ENCODE data around the gene SCAANT1.

SCAANT1 gene

GRCh38 chr3:63931290-63931689 is 19.1 kb upstream of the SCAANT1 start:
- TF ChIP-seq, protein P1, sequence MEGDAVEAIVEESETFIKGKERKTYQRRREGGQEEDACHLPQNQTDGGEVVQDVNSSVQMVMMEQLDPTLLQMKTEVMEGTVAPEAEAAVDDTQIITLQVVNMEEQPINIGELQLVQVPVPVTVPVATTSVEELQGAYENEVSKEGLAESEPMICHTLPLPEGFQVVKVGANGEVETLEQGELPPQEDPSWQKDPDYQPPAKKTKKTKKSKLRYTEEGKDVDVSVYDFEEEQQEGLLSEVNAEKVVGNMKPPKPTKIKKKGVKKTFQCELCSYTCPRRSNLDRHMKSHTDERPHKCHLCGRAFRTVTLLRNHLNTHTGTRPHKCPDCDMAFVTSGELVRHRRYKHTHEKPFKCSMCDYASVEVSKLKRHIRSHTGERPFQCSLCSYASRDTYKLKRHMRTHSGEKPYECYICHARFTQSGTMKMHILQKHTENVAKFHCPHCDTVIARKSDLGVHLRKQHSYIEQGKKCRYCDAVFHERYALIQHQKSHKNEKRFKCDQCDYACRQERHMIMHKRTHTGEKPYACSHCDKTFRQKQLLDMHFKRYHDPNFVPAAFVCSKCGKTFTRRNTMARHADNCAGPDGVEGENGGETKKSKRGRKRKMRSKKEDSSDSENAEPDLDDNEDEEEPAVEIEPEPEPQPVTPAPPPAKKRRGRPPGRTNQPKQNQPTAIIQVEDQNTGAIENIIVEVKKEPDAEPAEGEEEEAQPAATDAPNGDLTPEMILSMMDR (IDR thresholded peaks at IDR 0.05; ENCODE audit: unreplicated experiment in 3 of 3), result no peak
- Mint-ChIP-seq H3K36me3 (ENCODE audit: low read depth) (peaks cover 24% of the 10 kb centered on the region), H3K4me1 (no peaks in the 10 kb centered on the region), H3K27ac (no peak overlapping the region), H3K27me3 (ENCODE audit: low read depth) (no peaks in the 10 kb centered on the region), H3K9me3 (no peaks in the 10 kb centered on the region), H3K4me3 (no peak overlapping the region)

- TF ChIP-seq, protein P1 (IDR thresholded peaks at IDR 0.05; ENCODE audit: unreplicated experiment in 3 of 3), result no peak
- no peak overlapping the region for H3K27ac Mint-ChIP-seq
- H3K4me3 Mint-ChIP-seq, result no peak overlapping the region
- peaks cover 12% of the 10 kb centered on the region for H3K9me3 Mint-ChIP-seq
- peaks cover 4% of the 10 kb centered on the region for H3K27me3 Mint-ChIP-seq (ENCODE audit: low read depth)
- peaks cover 57% of the 10 kb centered on the region for H3K36me3 Mint-ChIP-seq (ENCODE audit: low read depth)
- H3K4me1 Mint-ChIP-seq, result no peaks in the 10 kb centered on the region
These were observed 15.5 kb upstream of the SCAANT1 start for GRCh38 chr3:63927422-63928280.

GRCh38 chr3:63926309-63926708 is 14.1 kb upstream of the SCAANT1 start:
- Mint-ChIP-seq H3K9me3 (peaks cover 12% of the 10 kb centered on the region), H3K36me3 (ENCODE audit: low read depth) (peaks cover 64% of the 10 kb centered on the region), H3K27me3 (ENCODE audit: low read depth) (peaks cover 4% of the 10 kb centered on the region), H3K27ac (no peak overlapping the region), H3K4me1 (no peaks in the 10 kb centered on the region), H3K4me3 (no peak overlapping the region)
- TF ChIP-seq, protein P1 (IDR thresholded peaks at IDR 0.05; ENCODE audit: unreplicated experiment in 3 of 3), result no peak

DNA sequence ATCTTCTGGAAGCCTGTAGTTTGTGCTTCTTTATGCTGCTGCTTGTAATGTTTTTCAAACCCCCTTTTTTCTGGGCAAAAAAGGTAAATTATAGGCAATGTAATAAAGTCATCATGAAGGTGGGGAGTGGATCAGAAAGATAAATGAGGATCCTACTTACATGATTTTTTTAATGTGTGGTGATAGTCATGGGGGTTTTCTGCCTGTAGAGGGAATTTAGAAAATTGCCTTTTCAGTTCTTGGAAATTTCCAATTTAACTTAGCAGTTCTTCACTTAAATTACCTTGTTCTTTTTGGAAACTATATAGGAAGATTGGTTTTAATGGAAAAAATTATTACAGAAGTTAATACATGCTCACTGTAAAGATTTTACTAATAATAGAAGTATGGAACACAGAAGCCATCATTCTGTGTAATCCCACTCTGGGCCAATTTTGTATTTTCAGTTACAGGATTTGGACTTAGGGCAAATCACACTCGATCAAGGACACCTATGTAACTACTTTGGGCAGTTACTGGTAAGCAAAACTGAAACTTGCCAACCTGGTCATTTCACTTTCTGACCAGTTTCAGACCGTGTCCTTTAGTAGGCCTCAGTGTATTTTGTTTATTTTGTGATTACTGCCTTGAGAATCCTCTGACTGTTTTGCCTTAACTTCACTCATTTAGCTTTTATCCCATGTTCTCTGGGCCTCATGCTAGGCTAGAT is 10.5 kb upstream of the SCAANT1 start:
- Mint-ChIP-seq H3K9me3 (peaks cover 12% of the 10 kb centered on the region), H3K27me3 (ENCODE audit: low read depth) (peaks cover 4% of the 10 kb centered on the region), H3K36me3 (ENCODE audit: low read depth) (peaks cover 77% of the 10 kb centered on the region), H3K27ac (no peak overlapping the region), H3K4me3 (no peak overlapping the region), H3K4me1 (no peaks in the 10 kb centered on the region)
- TF ChIP-seq, protein P1 (IDR thresholded peaks at IDR 0.05; ENCODE audit: unreplicated experiment in 3 of 3), result no peak

GRCh38 chr3:63921741-63922482 is 9.7 kb upstream of the SCAANT1 start:
- no peaks in the 10 kb centered on the region for H3K4me1 Mint-ChIP-seq

More at GRCh38 chr3:63921741-63922482, 9.7 kb upstream of the SCAANT1 start:
- Mint-ChIP-seq H3K9me3 (peaks cover 12% of the 10 kb centered on the region), H3K27me3 (ENCODE audit: low read depth) (peaks cover 4% of the 10 kb centered on the region), H3K4me3 (no peak overlapping the region), H3K36me3 (ENCODE audit: low read depth) (peaks cover 75% of the 10 kb centered on the region), H3K27ac (no peak overlapping the region)
- TF ChIP-seq, protein P1 (IDR thresholded peaks at IDR 0.05; ENCODE audit: unreplicated experiment in 3 of 3), result no peak
